HEK293T (cell line): Measurements from ENCODE around the gene MTNR1B.

Experiments
- ELF4 ChIP-seq: fragments of 450-650 bp; IDR thresholded peaks from 2 replicates; pipeline ENCODE4 v1.6.1; 2017; ENCODE audit warnings: antibody characterized with exemption
- SUZ12 ChIP-seq: fragments of 450-650 bp; IDR thresholded peaks from 2 replicates; pipeline ENCODE4 v1.6.1; 2016; ENCODE audit warnings: mild to moderate bottlenecking

- TF ChIP-seq SUZ12 = no peak
- no peak for TF ChIP-seq ELF4
Measured at GRCh38 chr11:93002380-93002779, 32.9 kb downstream of the MTNR1B start.
